ENCODE measurements around the gene CDK6.

The CDK6 gene

GRCh38 chr7:92661651-92662050 lies 174.7 kb downstream of the CDK6 start:
- DNase-seq (ENCODE audit: low read depth) = no peak
- TF ChIP-seq, protein P1, sequence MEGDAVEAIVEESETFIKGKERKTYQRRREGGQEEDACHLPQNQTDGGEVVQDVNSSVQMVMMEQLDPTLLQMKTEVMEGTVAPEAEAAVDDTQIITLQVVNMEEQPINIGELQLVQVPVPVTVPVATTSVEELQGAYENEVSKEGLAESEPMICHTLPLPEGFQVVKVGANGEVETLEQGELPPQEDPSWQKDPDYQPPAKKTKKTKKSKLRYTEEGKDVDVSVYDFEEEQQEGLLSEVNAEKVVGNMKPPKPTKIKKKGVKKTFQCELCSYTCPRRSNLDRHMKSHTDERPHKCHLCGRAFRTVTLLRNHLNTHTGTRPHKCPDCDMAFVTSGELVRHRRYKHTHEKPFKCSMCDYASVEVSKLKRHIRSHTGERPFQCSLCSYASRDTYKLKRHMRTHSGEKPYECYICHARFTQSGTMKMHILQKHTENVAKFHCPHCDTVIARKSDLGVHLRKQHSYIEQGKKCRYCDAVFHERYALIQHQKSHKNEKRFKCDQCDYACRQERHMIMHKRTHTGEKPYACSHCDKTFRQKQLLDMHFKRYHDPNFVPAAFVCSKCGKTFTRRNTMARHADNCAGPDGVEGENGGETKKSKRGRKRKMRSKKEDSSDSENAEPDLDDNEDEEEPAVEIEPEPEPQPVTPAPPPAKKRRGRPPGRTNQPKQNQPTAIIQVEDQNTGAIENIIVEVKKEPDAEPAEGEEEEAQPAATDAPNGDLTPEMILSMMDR (conservative IDR thresholded peaks at IDR 0.05; ENCODE audit: low read depth, low read length) = no peak
- no peak overlapping the region for H3K4me3 ChIP-seq (ENCODE audit: low read length)

- no peak overlapping the region for H3K4me3 ChIP-seq (ENCODE audit: low read length)
- DNase-seq (ENCODE audit: low read depth) = no peak
- TF ChIP-seq, protein P1 (conservative IDR thresholded peaks at IDR 0.05; ENCODE audit: low read depth, low read length) = no peak
Measured at GRCh38 chr7:92658671-92659070, 177.7 kb downstream of the CDK6 start.

GRCh38 chr7:92657391-92657790 lies 179.0 kb downstream of the CDK6 start:
- TF ChIP-seq, protein P1 (conservative IDR thresholded peaks at IDR 0.05; ENCODE audit: low read depth, low read length) = no peak

DNA sequence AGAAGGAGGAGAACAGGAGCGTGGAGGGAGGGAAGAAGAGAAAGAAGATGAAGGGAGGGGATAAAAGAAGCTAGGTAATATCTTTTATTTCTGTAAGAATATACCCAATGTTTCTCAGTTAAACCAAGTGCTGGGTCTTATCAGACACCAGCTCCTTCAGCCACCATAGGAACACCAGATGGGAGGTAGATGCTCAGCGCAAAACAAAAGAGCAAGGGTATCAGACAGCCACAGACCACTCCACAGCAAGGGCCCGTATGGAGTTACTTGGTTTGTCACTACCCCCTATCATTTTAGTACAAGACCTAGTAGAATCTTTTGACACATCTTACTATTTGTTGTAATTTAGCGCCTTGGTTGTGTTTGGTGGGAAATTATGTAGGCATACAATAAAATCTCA lies 180.3 kb downstream of the CDK6 start:
- H3K4me3 ChIP-seq (ENCODE audit: low read length) = no peak overlapping the region
- no peak for DNase-seq (ENCODE audit: low read depth)
- TF ChIP-seq, protein P1 (conservative IDR thresholded peaks at IDR 0.05; ENCODE audit: low read depth, low read length) = no peak

More at GRCh38 chr7:92657391-92657790, 179.0 kb downstream of the CDK6 start:
- H3K4me3 ChIP-seq (ENCODE audit: low read length) = no peak overlapping the region
- DNase-seq (ENCODE audit: low read depth) = no peak

GRCh38 chr7:92655346-92655884 lies 181.0 kb downstream of the CDK6 start:
- no peak for DNase-seq (ENCODE audit: low read depth)
- H3K4me3 ChIP-seq (ENCODE audit: low read length) = no peak overlapping the region
- TF ChIP-seq, protein P1 (conservative IDR thresholded peaks at IDR 0.05; ENCODE audit: low read depth, low read length) = no peak

- no peak for DNase-seq (ENCODE audit: low read depth)
- no peak overlapping the region for H3K4me3 ChIP-seq (ENCODE audit: low read length)
- TF ChIP-seq, protein P1 (conservative IDR thresholded peaks at IDR 0.05; ENCODE audit: low read depth, low read length) = no peak
Measured at GRCh38 chr7:92653136-92653535, 183.2 kb downstream of the CDK6 start.

DNA sequence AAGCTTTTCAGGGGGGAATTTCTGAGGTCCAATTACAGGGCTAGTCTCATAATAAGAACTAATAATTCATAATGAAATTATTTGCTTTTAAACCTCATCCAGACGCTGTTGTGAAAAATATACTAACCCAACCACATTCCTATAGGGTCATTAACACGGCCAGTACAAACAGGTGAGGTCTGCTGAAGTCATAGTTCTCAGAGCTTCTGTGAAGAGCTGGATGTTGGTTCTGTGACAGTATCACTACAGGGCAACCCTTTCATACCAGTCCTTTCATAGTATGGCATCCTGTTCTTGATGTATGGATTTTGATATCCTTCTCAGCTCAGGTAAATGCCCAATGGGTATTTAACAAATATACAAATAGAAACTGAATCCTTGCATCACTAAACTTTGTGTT lies 183.8 kb downstream of the CDK6 start:
- DNase-seq (ENCODE audit: low read depth) = no peak
- no peak overlapping the region for H3K4me3 ChIP-seq (ENCODE audit: low read length)
- TF ChIP-seq, protein P1 (conservative IDR thresholded peaks at IDR 0.05; ENCODE audit: low read depth, low read length) = no peak

All from retinal pigment epithelial cell (primary cell).